Epithelial cell of proximal tubule (primary cell): ENCODE measurements around the gene CNPPD1. TPM values are rescaled to one million over a fixed set of nuclear protein-coding genes. Genes with fewer than 3 reads are reported as not detected.
A peak's percentile ranks its signal among the peaks of the same experiment; 100 is the strongest.
"Not testable (repeated sequence)": the region's sequence is repeated elsewhere in the genome, so short reads cannot be mapped to it uniquely, and the experiment has no call there.

Experiments
- DNase-seq: peaks from one replicate; pipeline ENCODE4 v3.0.0-alpha.2; 2011; ENCODE audit warnings: low read depth
- H3K4me3 ChIP-seq: 2 replicates; pipeline ENCODE4 v1.5.1; 2011; ENCODE audit warnings: low read depth, mild to moderate bottlenecking, low read length
- CTCF ChIP-seq: conservative IDR thresholded peaks from 2 replicates; pipeline ENCODE4 v1.5.1; 2012; ENCODE audit warnings: low read depth, mild to moderate bottlenecking, low read length
- total RNA-seq: library from RNA; depleted of rRNA; stranded (reverse); fragments of >200 nt; gene quantifications from 2 replicates; pipeline ENCODE4 v1.2.3, GENCODE V29; 2015

Gene CNPPD1
- total RNA-seq, 1 donor from 2014 or later = 51.0 TPM

- TF ChIP-seq CTCF = no peak
- DNase-seq = no peak
- H3K4me3 ChIP-seq = peak overlapping the region; percentile 82
These were observed 30.6 kb upstream of the CNPPD1 start for GRCh38 chr2:219207134-219207883.

GRCh38 chr2:219206328-219207133 is 29.8 kb upstream of the CNPPD1 start, which contains the start of gene ZFAND2B:
ZFAND2B (plus strand) TSS chr2:219206782; CDS start chr2:219206988, 206 bp downstream.
- DNase-seq = peak; percentile 27
- TF ChIP-seq CTCF = no peak

GRCh38 chr2:219205981-219206327 is 29.2 kb upstream of the CNPPD1 start:
- peak overlapping the region; percentile 82 for H3K4me3 ChIP-seq
- no peak for DNase-seq
- no peak for TF ChIP-seq CTCF

More at GRCh38 chr2:219206328-219207133, 29.8 kb upstream of the CNPPD1 start, which contains the start of gene ZFAND2B:
- H3K4me3 ChIP-seq = peak within 1 kb of the TSS; percentile 82

- H3K4me3 ChIP-seq = no peak overlapping the region
- no peak for TF ChIP-seq CTCF
- no peak for DNase-seq
These were observed 28.4 kb upstream of the CNPPD1 start for GRCh38 chr2:219205165-219205538.

- TF ChIP-seq CTCF = no peak
- no peak overlapping the region for H3K4me3 ChIP-seq
- no peak for DNase-seq
These were observed 27.9 kb upstream of the CNPPD1 start for GRCh38 chr2:219204425-219205164.

- not testable (repeated sequence) for H3K4me3 ChIP-seq
These were observed 24.6 kb upstream of the CNPPD1 start for GRCh38 chr2:219201331-219201730.

GRCh38 chr2:219200502-219201326 is 24.0 kb upstream of the CNPPD1 start:
- not testable (repeated sequence) for H3K4me3 ChIP-seq, DNase-seq

More at GRCh38 chr2:219201331-219201730, 24.6 kb upstream of the CNPPD1 start:
- not testable (repeated sequence) for DNase-seq
